Measurements from ENCODE around the gene MCTP2.

Gene MCTP2

DNA sequence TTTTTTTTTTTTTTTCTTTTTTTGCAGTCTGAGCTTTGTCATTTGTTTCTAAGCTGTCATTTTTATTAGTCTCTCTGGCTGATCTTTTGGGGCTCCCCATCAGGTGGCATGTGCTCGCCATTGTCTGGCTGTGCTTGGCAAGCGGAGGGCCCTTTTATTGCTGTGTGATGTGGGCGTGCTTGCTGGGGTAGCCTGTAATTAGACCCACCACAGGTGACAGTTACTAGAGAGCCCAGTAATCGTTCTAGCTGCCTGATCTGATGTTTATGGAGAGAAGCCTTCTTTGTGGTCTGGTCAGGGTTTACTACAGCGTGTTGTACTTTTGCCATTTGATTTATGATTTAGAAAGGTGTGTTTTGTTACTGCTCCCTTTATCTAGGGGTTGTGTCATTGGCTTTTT is 179.9 kb downstream of the MCTP2 start:
- DNase-seq, result no peak

DNA sequence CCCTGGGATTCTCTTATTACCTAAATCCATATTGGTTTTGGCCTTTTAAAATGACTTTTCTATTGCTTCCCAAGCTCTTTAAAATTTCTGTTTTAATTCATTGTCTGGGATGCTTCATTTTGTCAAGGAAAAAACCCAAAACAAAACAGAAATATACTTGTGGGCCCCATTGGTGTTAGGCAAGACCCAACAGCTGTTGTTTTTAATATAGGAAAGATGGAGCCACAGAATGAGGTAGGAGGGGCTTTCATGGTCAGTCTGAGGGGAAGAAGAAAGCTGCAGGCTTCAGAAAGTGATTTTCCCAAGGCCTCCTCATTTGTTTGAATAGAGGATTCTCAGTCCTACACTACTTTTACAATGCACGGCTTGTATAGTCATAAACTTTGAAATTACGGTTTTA is 180.5 kb downstream of the MCTP2 start:
- DNase-seq, result no peak

DNA sequence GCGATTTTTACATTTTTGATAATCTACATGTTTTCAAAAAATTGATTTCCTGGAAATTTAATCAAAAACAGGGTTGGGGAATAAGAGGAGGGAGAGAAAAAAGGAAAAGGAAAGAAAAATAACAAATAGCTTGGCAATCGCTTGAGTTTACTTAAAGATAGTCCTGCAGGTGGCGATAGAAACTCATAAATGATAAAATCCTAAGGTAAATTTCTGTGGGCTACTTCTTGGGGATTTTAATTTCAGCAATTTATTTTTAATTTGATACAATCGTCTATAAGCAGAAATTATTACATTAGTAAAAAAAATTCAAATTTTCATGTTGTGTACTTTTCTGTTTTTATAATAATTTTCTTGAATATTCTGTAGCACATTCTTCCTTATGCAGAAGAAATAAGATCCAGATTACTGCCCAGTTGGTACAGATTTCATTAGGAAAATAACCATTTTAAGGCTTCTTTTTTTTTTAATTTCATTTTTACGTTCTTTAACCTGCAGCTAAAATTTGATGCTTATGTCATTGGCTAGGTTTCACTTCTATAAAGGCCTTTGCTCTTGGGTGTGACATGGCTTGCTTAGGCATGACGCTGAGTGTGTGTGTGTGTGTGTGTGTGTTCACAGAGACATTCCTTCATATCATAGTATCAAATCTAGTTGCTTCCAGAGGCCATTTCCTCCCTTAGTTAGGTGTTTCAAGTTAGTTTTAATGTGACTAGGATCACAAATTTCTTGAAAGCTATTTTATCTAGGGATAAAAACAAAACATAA is 181.8 kb downstream of the MCTP2 start:
- DNase-seq, result no peak

DNA sequence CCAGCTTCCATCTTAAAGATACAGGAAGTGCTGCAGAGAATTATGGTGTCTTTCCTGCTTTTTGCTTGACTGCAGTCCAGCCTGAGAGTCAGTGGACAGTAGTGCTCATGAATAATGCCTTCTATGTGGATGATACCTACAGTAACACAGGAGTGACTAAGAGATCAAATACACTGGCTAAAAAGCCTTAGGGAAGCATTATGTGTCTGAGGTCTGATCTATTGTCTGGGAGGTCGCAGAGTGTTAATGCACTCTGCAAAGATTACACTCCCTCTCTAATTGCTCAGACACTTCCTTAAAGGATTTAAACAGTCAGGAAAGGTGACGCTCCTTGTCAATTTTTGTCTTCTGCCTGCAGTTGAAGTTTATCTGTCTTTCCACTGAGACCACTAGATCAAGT is 183.6 kb downstream of the MCTP2 start:
- DNase-seq, result no peak

DNA sequence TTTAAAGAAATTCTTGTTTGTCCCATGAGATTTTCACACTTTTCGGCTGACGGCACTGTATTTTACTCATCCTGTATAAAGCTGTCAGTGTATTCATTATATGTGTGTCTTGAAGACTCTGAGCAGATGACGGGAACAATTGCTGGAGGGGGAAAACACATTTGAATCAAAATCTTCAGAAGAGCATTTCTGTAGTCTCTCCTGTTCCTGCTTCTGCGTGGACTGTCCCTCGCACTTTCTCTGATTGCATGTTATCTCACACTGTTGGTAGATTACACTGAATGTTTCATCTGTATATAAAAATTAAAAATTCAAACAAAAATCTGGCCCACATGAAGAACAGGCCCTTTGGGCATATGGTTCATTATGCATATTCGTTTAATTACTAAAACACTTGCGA is 184.9 kb downstream of the MCTP2 start:
- no peak for DNase-seq

DNA sequence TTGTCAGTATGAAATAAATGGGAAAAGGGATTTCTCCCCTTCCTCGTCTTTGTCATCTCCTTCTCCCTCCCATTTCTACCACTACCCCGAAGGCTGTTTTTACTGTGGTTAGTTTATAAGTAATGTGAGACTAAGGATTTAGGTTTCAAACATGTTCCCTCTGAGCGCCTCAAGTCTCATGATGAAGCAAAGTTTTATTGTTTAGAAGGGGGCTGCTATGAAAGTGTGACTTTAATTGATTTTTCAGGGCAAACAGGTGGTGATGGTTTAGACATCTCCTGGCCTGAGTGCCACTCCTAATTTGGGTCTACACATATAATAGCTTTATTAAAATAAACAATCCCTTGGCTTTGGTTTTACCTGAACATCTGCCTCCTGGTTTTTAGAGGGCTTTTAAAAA is 185.5 kb downstream of the MCTP2 start:
- no peak for DNase-seq

DNA sequence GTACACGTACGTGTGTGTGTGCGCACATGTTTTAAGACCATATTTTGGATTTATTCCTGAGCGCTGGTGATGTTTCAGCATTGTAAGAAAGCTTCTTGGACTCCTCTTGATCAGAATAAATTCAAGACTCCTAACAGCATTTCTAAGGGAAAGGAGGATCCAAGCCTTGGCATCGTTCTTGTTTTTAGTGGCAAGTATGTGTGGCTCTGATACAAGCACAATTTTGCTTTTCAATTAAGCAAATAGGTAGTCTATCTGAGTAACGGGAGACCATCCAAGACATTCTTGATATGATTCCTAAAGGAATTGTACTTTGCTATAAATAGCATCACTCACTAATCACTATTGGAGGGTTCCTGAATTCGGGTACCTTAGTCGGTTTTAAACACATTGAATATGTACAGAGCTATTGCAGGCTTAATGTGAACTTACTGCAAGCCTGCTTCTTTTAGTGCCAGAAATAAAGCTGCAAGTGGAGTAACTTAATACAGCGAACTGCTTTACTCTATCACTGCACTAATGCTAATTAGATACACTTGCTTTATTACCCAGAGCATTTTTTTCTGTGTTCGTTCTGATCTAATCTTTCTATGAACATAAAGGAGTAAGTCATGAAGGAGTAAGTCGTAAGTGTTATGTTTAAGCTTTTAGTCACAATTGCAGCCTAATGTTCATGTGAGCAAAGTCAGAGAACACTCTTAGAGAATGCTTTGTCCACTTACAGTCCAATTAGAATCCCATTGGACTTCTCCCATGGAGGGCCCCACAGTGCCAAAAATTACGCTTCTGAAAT is 186.3 kb downstream of the MCTP2 start:
- no peak for DNase-seq

DNA sequence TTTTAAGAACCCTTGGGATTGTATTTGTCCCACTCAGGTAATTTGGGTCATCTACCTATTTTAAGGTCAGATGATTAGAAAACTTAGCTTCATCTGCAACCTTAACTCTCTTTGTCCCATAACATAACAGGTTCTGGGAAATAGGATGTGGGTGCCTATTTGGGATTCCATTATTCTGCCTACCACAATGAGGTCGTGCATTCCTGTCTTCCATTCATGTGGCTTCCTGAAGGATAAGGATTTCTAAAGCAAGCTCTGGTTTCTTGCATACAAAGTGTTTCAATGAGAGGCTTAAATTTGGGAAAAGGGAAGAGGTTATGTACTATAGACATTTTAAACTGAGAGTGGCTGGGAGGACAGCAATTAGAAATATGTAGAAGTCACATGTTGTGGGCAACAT is 190.3 kb downstream of the MCTP2 start:
- no peak for DNase-seq

DNA sequence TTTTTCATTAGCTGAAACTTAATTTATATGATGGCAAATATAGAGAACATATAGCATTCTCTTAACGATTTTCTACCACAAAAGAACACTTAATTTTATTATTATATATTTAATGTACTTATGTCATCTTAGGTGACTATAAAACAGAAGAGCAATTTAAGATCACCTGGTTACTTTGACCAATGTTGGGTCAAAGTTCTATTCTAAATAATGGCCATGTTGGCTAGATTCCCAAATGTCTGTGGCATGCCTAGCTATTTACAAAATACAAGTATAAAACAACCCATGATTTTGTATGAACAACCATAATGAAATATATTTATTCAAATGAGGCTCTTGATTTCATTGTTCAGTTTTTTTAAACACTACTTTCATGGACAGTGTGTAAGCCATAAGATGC is 200.9 kb downstream of the MCTP2 start:
- DNase-seq, result no peak

DNA sequence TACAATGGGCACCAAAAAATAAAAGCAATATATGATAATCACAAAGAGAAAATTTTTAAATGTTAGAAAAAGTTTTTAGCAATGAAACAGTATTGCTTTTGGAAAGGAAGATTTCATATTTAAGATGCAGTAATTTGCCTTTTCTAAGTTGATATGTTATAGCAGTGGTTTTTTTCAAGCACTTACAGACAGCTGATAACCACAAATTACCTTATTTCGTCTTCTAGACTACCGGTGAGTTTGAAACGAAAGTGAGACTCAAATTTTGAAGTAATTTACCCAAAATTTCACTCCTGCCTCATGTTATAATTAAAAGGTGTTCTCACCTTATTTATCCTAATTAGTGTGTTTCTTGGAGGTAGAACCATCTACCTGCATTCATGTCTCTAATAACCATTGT is 207.8 kb downstream of the MCTP2 start:
- DNase-seq, result no peak

DNA sequence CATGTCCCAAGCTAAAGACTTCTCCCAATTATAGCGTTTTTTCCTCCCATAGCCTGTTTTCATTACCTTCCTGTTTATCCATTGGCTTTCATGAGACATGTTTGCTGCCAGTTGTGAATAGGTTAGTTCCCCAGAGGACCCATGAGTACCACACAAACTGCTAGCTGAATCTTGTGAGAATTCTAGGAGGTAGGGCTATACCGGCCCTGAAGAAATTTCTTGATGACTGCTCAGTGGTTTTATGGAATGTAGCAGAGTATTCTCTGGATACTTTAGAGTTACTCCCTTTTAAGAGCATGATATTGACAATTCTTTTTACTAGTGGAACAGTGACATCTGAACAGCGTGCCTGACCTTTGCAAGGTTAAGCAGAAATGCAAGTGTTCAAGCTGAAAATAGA is 210.4 kb downstream of the MCTP2 start:
- no peak for DNase-seq

DNA sequence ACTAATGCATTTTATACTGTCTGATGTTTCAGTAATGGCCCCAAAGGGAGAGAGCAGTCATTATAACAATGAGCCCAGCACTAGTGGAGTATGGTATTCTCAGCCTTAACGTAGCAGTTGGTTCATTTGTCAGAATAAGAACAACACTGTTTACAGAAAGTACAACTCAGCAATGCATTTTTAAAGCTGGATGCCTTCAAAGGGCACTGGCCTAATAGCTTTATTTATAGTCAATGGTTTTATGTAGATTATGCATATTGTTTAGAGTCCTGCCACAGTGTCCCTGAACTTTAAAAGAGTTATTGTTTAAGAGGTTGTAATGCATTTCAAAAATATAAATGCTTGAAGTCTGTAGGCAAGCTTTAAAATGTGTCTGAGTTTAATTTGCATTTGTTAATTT is 211.1 kb downstream of the MCTP2 start:
- DNase-seq, result no peak

DNA sequence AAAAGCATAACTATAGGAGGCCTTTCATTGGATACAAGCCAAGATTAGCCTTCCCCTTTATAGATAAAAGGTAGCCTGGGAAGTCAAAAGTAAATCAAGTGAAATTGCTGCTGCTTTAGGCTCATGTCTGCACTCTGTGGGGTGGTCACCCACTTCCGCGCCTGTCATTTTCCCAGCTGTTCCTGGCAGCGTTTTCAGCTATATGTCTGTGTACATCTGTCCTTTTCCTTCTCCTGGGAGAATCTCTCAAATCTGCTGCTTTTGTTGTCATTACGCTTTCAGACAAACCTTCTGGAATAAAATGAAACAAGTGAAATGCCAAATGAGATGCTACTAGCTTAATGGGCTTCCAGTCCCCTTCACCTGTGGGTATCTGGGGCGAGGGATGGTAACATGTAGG is 211.8 kb downstream of the MCTP2 start:
- DNase-seq, result no peak

DNA sequence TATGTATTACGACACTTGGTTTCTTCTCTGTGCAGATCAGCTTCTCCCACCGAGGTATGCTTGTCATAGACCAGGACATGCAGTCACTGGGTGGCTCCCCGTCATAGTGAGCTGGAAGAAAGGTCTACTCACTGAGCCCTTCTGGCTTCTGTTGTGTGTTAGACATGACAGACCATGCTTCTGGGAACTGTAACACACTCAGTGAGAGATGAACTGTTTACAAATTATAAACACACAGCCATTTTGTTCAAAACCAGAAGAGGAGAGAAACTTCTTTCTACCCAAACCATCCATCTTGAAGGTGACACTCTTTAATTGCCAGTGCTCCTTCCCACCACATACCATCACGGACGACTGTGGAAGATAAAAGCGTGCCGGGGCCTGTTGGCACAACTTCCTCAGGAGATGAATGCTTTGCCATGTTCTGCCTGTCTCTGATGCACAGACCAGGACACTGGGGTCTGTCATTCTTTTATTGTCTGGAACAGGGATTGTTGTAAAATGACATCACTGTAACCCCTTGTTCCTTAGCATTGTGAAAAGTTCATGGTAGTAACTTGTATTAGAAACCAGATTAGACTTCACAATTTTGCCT is 214.3 kb downstream of the MCTP2 start:
- no peak for DNase-seq

DNA sequence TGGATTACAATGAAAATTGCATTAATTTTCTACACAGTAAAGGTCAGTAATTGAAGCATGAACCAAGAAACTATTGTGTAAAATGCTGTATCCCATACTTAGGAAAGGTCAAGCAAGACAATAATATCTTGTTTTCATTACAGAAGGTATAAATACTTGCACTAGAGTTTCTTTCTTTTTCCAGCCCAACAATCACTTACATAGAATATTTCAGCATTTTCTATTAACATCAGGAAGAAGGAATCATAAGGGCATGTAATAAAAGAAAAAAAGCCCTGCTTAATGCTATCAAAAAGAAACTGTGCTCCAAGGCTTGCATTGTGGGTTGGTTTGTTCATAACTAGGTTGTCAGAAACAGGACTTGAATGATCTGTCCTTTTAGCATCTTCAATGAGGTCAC is 215.1 kb downstream of the MCTP2 start:
- DNase-seq, result no peak

DNA sequence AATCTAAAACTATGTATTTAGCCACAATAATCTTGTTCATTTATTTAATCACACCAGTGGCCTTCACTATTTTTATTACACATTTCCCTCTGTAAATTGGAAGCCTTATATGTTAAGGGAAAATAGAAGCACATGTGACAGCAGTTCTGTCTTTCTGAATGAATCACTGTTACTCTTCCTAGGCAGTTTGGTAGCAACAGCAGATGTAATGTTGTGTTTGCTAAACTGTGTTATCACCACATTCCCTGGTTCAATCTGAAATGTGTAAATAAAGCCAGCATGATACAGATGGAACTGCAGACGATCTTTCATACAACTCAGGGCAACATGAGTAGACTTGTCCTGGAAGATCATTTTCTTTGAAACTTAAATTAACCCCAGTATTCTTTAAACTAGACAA is 220.1 kb downstream of the MCTP2 start:
- no peak for DNase-seq

DNA sequence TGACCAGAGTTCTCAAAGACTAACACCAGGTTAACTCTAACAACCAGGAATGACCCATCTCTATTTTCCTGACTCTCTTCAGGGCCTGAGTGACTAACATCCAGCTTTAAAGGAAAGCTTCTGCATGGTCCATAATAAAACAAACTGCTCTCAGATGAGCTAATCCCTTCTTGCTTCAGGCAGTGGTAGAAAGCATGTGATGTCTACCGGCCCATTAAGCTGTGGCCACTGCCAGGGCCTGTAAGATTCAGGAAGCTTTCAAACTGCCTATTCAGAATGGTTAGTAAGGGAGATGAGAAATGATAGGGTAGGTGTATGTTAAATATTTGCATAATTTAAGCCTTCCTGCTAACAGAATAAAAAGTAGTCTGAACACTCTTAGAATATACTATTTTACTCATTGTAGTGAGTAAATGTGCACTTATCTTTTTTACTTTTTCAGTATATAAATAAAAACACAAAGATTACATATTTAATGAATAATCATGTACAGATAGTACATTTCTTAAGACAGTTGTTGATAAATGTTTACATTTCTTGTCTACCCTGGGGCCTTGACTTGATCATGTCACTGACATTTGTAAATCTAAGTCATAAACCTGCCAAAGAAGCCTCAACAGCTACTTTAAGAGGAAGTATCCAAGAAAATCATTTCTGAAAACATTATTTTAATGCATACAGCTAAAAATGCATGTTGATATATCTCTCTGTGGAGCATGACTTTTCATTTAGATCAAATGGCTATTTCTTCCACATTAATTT is 222.0 kb downstream of the MCTP2 start:
- no peak for DNase-seq

DNA sequence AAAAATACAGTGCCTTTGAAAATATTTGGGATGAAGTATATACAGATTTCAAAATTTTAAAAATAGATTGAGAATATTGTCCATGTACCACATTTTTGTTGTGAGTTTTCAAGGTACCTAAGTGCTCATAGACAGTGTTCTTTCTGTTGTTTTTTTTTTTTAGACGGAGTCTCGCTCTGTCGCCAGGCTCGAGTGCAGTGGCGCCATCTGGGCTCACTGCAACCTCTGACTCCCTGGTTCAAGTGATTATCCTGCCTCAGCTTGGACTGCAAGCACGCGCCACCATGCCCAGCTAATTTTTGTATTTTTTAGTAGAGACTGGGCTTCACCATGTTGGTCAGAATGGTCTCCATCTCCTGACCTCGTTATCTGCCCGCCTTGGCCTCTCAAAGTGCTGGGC is 223.9 kb downstream of the MCTP2 start:
- no peak for DNase-seq

DNA sequence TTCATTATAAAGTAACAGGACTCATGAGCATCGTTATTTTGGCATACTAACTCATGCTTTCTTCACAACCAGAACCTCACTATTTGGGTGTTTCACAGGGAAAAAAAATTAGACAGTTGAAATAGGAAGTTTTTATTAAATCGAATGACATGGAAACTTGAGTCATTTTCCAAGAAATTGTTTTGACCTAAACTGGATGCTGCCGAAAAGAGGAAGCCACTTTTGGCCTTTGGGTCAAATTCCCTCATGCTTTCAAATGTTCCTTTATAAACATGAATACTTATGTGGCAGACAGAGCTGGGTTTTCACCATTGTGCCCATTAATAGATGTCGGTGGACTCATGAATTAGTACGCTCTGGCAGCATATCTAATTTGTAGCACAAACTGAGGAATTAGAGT is 224.9 kb downstream of the MCTP2 start:
- no peak for DNase-seq

DNA sequence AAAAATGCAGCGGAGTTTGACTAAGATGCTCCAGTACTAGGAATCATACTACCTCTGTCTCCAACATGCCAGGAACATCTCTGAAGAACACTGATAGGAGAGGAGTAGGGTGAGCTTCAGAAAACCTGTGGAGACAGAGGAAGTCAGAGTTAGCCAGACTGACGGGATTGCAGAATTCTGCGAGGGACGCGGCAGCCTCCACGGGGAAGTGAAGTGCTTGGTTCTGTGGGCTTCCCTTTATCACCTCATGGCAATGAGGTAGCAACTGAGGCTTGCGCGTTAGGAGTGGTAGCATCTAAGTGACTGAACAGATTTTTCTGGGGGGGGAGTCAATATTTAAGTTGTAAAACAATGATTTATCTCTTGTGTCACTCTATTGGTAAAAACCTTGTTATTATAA is 226.3 kb downstream of the MCTP2 start:
- DNase-seq, result no peak

DNA sequence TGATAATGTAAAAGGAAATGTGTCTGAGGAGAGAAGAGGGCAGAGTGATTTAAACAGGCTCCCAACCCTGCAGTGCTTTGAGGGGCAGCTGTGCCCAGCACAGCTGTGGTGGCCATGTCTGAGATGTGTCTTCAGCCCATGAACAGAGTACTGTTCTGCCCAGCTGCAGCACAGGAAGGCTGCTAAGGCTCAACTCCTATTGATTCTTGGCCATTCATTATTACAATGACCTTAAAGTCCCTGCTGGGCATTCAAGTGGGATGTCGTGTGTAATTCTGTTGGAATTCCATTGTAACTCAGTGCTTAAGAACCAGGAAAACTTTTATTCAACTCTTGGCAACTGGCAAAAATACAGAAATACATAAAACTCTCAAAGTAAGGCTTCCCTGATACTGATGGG is 229.3 kb downstream of the MCTP2 start:
- DNase-seq, result no peak

DNA sequence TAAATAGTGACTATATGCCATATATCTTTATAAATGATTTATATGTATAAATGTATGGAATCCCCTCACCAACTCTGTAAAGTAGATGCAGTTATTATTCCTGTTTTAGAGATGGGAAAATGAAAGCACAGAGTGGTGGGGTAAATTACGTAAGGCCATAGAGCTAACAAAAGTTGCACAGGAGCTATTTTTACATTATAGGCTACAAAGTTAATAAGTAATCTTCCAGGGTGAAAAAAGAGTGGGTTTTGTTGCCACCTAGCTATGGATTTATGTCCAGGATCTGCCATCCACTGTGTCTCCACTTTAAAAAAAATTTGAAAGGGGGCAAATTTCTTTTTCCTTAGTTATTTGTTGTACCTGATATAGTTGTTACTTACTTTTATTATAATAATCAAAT is 235.7 kb downstream of the MCTP2 start:
- no peak for DNase-seq

DNA sequence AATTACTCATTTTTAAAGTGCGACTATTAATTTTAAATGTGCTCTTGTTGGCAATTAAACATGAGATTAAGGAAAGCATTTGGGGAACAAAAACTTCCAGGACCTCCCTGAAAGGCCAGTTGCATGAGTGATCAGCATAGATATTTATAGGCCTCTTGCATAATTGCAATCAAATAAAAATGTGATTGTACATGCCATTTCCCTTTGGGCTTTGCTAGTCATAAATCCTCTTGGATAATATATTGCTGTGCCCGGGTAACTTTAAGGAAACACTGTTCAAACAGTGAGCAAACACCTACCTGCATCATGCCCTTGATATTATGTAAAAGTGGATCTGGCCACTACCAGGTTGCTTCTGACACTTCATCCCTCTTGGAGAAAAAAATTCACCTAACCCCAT is 239.1 kb downstream of the MCTP2 start:
- DNase-seq, result no peak

DNA sequence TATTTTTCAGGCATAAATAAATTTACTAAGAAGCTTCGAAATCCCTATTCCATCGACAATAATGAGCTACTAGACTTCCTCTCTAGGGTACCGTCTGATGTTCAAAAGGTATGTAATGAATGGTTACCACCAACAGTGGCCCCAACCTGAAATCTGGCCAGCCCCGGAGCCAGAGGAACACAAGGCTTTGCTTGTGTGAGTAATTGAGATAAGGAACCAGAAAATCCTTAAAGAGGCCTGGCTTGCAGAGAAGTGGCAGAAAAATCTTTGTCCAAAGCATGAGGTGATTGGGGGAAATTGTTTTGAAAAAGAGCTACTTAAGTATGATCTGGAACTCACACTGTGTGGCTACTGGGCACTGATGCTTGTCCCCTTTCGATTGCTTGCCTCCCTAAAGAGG is 245.3 kb downstream of the MCTP2 start:
- DNase-seq, result no peak
